Fibroblast of lung (primary cell): ENCODE results near the gene ZNF454.

Source experiments
- CTCF ChIP-seq, 2 donors: IDR thresholded peaks in 1 of 2; conservative IDR thresholded peaks in 1 of 2; 1 replicate in 1 of 2; 2 replicates in 1 of 2; pipeline ENCODE4 v1.5.1; 2011 to 2012; ENCODE audit warnings: low read length in 2 of 2, control low read depth in 1 of 2, inconsistent platforms in 1 of 2, low read depth in 1 of 2, mild to moderate bottlenecking in 1 of 2
- EZH2 ChIP-seq: IDR thresholded peaks from 2 replicates; pipeline ENCODE4 v1.5.1; 2012; ENCODE audit warnings: low read length, control low read depth, mild to moderate bottlenecking; ENCODE audit errors: missing control alignments

GRCh38 chr5:178997191-178997590, 56.2 kb downstream of the ZNF454 start:
- no peak for TF ChIP-seq CTCF (conservative IDR thresholded peaks at IDR 0.05 in 1 of 2, IDR thresholded peaks at IDR 0.05 in 1 of 2; ENCODE audit: low read depth in 1 of 2, low read length in 2 of 2)
- TF ChIP-seq EZH2: no peak
